Renal cortex interstitium (tissue), 11 donors: ENCODE results near the gene KRTAP5-3. TPM values are rescaled to one million over a fixed set of nuclear protein-coding genes. Genes with fewer than 3 reads are reported as not detected.

Experiments used
- DNase-seq, 11 donors: peaks; one replicate each; pipeline ENCODE4 v3.0.0-alpha.2; 2013; ENCODE audit warnings: low read depth in 9 of 11, low spot score in 4 of 11; ENCODE audit errors: extremely low read depth in 1 of 11
- polyA plus RNA-seq, 3 donors: library from polyadenylated mRNA; unstranded; fragments of 120-200 nt; gene quantifications; one replicate each; pipeline ENCODE4 v1.2.1, GENCODE V29; 2013; ENCODE audit not compliant: insufficient read length in 3 of 3

The KRTAP5-3 gene
- polyA plus RNA-seq, 3 donors: not detected

DNA sequence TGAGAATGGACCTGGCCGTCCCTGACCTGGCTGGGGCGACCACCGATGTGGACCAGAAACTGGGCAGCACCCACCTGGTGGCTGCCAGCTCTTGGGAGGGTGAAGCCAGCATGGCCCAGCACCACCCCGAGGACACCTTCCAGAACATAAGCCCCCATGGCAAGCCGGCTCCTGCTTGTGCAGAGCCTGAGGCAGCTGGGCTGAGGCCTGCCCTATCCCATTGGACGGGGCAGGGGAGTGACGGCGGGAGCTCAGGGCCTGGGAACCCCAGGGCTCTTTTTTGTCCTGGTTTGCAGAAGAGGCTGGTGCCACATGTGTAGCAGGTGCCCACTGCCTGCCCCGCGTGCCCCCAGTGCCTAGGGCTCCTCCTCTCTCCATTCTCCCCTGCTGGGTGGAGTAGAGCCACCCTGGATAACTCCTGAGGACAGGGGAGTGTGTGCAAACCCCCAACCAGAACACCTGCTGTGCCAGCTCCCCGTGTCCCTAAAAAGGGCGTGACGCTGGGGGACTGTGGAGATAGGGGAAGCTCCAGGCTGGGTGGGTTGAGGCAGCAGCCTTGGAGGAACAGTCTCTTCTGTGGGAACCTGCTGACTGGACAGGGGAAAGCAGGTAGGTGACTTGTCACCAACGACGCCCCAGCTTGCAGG lies 48.1 kb downstream of the KRTAP5-3 start:
- DNase-seq: no peak

DNA sequence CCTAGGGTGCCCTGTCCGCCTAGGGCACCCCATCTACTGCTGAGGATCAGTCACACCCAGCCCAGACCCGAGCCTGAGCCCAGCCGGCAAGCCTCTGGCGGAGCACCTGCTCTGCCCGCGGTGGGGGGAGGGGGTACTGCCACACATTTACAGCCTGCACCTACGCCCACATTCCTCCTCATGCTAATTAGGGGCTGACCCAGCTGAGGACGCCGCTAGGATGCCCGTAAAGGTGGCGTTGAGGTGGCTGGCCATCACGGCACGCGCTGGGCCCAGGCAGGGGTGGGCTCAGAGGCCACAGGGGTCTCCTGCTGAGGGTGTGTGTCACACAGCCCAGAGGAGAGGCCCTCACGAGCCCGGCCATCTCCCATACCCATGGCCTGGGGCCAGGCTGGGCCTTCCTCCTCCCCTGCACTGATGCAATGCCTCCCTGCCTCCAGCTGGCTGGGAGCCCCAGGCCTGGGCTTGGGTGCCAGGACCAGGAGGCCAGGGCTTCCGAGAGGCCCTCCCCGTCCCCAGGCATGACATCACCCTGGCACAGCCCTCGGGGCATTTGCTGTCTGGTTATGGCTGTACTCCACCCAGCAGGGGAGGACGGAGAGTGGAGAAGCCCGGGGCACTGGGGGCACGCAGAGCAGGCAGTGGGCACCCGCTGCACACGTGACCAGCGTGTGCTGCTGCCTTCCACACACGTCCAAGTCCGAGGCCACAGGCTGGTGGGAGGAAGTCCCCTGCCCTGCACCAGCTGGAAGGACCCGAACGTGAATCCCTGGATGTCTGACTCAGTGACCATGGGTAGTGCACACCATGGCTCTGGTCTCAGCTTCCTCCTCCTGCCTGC lies 48.9 kb downstream of the KRTAP5-3 start:
- DNase-seq: no peak

- DNase-seq: no peak
These were observed 49.5 kb downstream of the KRTAP5-3 start for GRCh38 chr11:1558775-1559110.

DNA sequence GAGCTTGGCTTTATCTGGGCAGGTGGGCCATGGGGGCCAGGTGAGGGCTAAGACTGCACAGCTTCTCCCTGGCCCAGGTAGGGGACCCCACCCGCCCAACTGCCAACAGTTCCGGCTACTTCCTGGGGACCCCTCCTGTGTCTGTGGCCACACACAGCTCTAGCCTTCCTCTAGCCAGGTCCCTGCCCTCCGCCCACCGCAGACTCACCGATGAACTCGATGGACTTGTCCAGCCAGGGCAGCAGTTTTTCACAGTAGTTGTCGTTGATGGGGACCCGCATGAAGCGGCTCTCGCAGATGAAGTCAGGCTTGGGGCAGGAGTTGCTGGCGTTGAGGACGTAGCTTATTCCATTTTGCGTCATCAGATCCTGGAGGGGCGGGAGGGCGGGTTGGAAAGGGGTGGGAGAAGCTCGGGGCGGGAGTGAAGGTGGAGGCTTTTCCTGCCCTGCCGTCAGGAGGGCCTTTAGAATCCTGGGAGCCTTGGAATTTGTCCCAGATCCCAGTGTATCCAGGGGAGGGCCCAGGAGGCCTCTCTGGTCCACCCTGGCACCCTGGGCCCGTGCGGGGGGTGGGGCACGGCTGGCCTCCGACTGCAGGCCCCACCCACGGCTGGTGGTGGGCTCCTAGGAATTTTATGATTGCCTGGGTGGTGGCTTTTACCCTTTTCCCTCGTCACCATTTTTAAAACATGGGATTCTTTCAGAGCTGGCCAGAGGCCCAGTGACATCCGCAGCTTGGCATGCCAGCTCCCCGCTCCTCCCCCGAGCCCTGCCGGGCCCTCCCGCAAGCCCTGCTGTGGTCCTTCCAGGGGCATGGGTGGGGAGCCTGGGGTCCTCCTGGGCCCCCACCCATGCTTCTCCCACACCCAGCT lies 50.1 kb downstream of the KRTAP5-3 start:
- no peak for DNase-seq

Other genes with a start within 250 kb of the KRTAP5-3 start
- 1 to 10 TPM in 2 of 3 donors, under 1 TPM in 1; 0.56 to 1.7 (median 1.4) TPM for gene BRSK2, start 218.5 kb downstream of the KRTAP5-3 start, polyA plus RNA-seq
- 10 to 100 TPM; 30.0 to 34.9 (median 30.0) TPM for gene MOB2, start 121.7 kb downstream of the KRTAP5-3 start, polyA plus RNA-seq
- 1 to 10 TPM; 2.5 to 6.6 (median 4.2) TPM for gene DUSP8, start 36.2 kb downstream of the KRTAP5-3 start, polyA plus RNA-seq
- 1 to 10 TPM in 1 of 3 donors, under 1 TPM in 1, not detected in 1; 0.13 to 1.7 TPM for gene KRTAP5-1, start 23.2 kb downstream of the KRTAP5-3 start, polyA plus RNA-seq
- gene KRTAP5-2, start 10.2 kb downstream of the KRTAP5-3 start, polyA plus RNA-seq: not detected
- gene KRTAP5-4, start 13.7 kb upstream of the KRTAP5-3 start, polyA plus RNA-seq: not detected
- not detected for gene KRTAP5-5, start 21.3 kb upstream of the KRTAP5-3 start, polyA plus RNA-seq
- gene KRTAP5-6, start 88.7 kb upstream of the KRTAP5-3 start, polyA plus RNA-seq: not detected
- gene IFITM10, start 142.1 kb upstream of the KRTAP5-3 start, polyA plus RNA-seq: under 1 TPM; 0.11 to 0.28 (median 0.23) TPM
- gene CTSD, start 155.5 kb upstream of the KRTAP5-3 start, polyA plus RNA-seq: 100 to 1,000 TPM; 195 to 261 (median 236) TPM
- under 1 TPM in 2 of 3 donors, not detected in 1; 0.39 to 0.56 TPM for gene SYT8, start 226.5 kb upstream of the KRTAP5-3 start, polyA plus RNA-seq
- gene TNNI2, start 230.5 kb upstream of the KRTAP5-3 start, polyA plus RNA-seq: 1 to 10 TPM in 1 of 3 donors, under 1 TPM in 2; 0.45 to 6.1 (median 0.53) TPM
- 1 to 10 TPM; 4.5 to 9.2 (median 7.9) TPM for gene LSP1, start 244.6 kb upstream of the KRTAP5-3 start, polyA plus RNA-seq